CD14-positive monocyte (primary cell): Measurements from ENCODE around the gene NSD1. TPM values are rescaled to one million over a fixed set of nuclear protein-coding genes. Genes with fewer than 3 reads are reported as not detected.

Experiments
- DNase-seq, 3 donors: peaks; one replicate each; pipeline ENCODE4 v3.0.0-alpha.2; 2011 to 2022
- H2AFZ ChIP-seq: 2 replicates; pipeline ENCODE4 v1.6.0; 2012; ENCODE audit warnings: mild to moderate bottlenecking, low read depth, low read length, inconsistent platforms; ENCODE audit not compliant: insufficient read depth, poor library complexity, severe bottlenecking
- H3K27ac ChIP-seq, 2 donors: 1 replicate in 1 of 2; 2 replicates in 1 of 2; pipeline ENCODE4 v1.5.1; 2012 to 2013; ENCODE audit warnings: low read length in 2 of 2, control low read depth in 1 of 2, inconsistent platforms in 1 of 2, low read depth in 1 of 2, mild to moderate bottlenecking in 1 of 2
- H3K27me3 ChIP-seq, 2 donors: one replicate each; pipeline versions ENCODE4 v1.6.0 to v1.6.1; 2011 to 2013; ENCODE audit warnings: low read length in 2 of 2; ENCODE audit not compliant: control insufficient read depth in 2 of 2, insufficient read depth in 2 of 2
- H3K36me3 ChIP-seq, 2 donors: replicated peaks in 1 of 2; 1 replicate in 1 of 2; 2 replicates in 1 of 2; pipeline versions ENCODE4 v1.5.1 to v1.6.1; 2012 to 2013; ENCODE audit warnings: low read length in 2 of 2, control low read depth in 1 of 2, inconsistent platforms in 1 of 2, mild to moderate bottlenecking in 1 of 2; ENCODE audit not compliant: insufficient read depth in 2 of 2, control insufficient read depth in 1 of 2
- H3K4me1 ChIP-seq, 2 donors: 1 replicate in 1 of 2; 2 replicates in 1 of 2; pipeline versions ENCODE4 v1.5.1 to v1.6.1; 2012 to 2013; ENCODE audit warnings: low read length in 2 of 2, control low read depth in 1 of 2, inconsistent platforms in 1 of 2, mild to moderate bottlenecking in 1 of 2, moderate library complexity in 1 of 2; ENCODE audit not compliant: insufficient read depth in 2 of 2, control insufficient read depth in 1 of 2
- H3K4me2 ChIP-seq: replicated peaks from 2 replicates; pipeline ENCODE3; 2012; ENCODE audit warnings: low read length, moderate library complexity, mild to moderate bottlenecking; ENCODE audit not compliant: poor library complexity, severe bottlenecking; ENCODE audit errors: extremely low read depth
- H3K4me3 ChIP-seq, 3 experiments: fragments of 200-600 bp in 1 of 3; sonication (generic) in 1 of 3; replicated peaks in 1 of 3; 1 replicate in 2 of 3; 2 replicates in 1 of 3; pipeline ENCODE4 v1.5.1; 2011 to 2013; ENCODE audit warnings: low read length in 3 of 3, mild to moderate bottlenecking in 3 of 3, control low read depth in 2 of 3, low read depth in 2 of 3, inconsistent platforms in 1 of 3, moderate library complexity in 1 of 3
- H3K79me2 ChIP-seq: 2 replicates; pipeline ENCODE4 v1.6.0; 2012; ENCODE audit warnings: mild to moderate bottlenecking, control low read depth, inconsistent platforms, low read length, moderate library complexity; ENCODE audit not compliant: insufficient read depth
- H3K9ac ChIP-seq: 2 replicates; pipeline ENCODE4 v1.6.0; 2017; ENCODE audit warnings: low read length, mild to moderate bottlenecking; ENCODE audit not compliant: insufficient read depth, poor library complexity, severe bottlenecking
- H3K9me3 ChIP-seq, 2 donors: replicated peaks in 1 of 2; 1 replicate in 1 of 2; 2 replicates in 1 of 2; pipeline versions ENCODE4 v1.5.1 to v1.6.1; 2012 to 2013; ENCODE audit warnings: low read length in 2 of 2, control low read depth in 1 of 2; ENCODE audit not compliant: control insufficient read depth in 1 of 2, insufficient read depth in 1 of 2
- H4K20me1 ChIP-seq: 2 replicates; pipeline ENCODE4 v1.6.0; 2012; ENCODE audit warnings: mild to moderate bottlenecking, low read length, control low read depth, moderate library complexity; ENCODE audit not compliant: insufficient read depth
- H3K27ac Mint-ChIP-seq, 7 donors: one replicate each; pipeline ENCODE4 v1.8.0; 2020; ENCODE audit warnings: mild to moderate bottlenecking in 7 of 7, mixed read lengths in 7 of 7, moderate library complexity in 6 of 7, inconsistent platforms in 2 of 7
- H3K27me3 Mint-ChIP-seq, 3 donors: one replicate each; pipeline ENCODE4 v1.8.0; 2021 to 2022; ENCODE audit warnings: low read depth in 3 of 3, mild to moderate bottlenecking in 3 of 3, mixed read lengths in 3 of 3, moderate library complexity in 3 of 3, inconsistent platforms in 1 of 3
- H3K36me3 Mint-ChIP-seq, 2 donors: one replicate each; pipeline ENCODE4 v1.8.0; 2020; ENCODE audit warnings: mixed read lengths in 2 of 2, inconsistent platforms in 1 of 2, mild to moderate bottlenecking in 1 of 2
- H3K4me1 Mint-ChIP-seq: one replicate; pipeline ENCODE4 v1.8.0; 2020; ENCODE audit warnings: mild to moderate bottlenecking, mixed read lengths
- H3K4me3 Mint-ChIP-seq, 2 donors: one replicate each; pipeline ENCODE4 v1.8.0; 2020; ENCODE audit warnings: mild to moderate bottlenecking in 2 of 2, mixed read lengths in 2 of 2, moderate library complexity in 1 of 2
- H3K9me3 Mint-ChIP-seq, 7 donors: one replicate each; pipeline ENCODE4 v1.8.0; 2020 to 2022; ENCODE audit warnings: mixed read lengths in 7 of 7, mild to moderate bottlenecking in 6 of 7, moderate library complexity in 6 of 7, inconsistent platforms in 2 of 7
- CTCF ChIP-seq: fragments of 200-600 bp; IDR thresholded peaks from one replicate; pipeline ENCODE4 v1.8.0; 2022; ENCODE audit warnings: antibody characterized with exemption, mild to moderate bottlenecking
- WGBS: methylation state at CpG from one replicate; pipeline ENCODE4 v1.1.5; 2013; ENCODE audit warnings: missing lambda C conversion rate; ENCODE audit not compliant: insufficient coverage; 5-methylcytosine and 5-hydroxymethylcytosine counted together
- intact Hi-C, 2 donors: fragments of 100-400 bp; cut with micrococcal nuclease; formaldehyde crosslinking; loops; one replicate each; pipeline versions ENCODE4 v1.15.0 to v1.15.1; 2023
- polyA plus RNA-seq, 3 donors: library from polyadenylated mRNA; depleted of rRNA in 1 of 3; unstranded in 2 of 3; stranded (reverse) in 1 of 3; fragments of 300-500 nt in 2 of 3; fragments of >200 nt in 1 of 3; fragmentation: Illumina TruSeq in 2 of 3; gene quantifications; 1 replicate in 2 of 3; 2 replicates in 1 of 3; pipeline ENCODE4 v1.2.3, GENCODE V29; 2012 to 2021

Gene NSD1
- polyA plus RNA-seq, 3 donors: 12.6 to 31.9 (median 19.0) TPM

DNA sequence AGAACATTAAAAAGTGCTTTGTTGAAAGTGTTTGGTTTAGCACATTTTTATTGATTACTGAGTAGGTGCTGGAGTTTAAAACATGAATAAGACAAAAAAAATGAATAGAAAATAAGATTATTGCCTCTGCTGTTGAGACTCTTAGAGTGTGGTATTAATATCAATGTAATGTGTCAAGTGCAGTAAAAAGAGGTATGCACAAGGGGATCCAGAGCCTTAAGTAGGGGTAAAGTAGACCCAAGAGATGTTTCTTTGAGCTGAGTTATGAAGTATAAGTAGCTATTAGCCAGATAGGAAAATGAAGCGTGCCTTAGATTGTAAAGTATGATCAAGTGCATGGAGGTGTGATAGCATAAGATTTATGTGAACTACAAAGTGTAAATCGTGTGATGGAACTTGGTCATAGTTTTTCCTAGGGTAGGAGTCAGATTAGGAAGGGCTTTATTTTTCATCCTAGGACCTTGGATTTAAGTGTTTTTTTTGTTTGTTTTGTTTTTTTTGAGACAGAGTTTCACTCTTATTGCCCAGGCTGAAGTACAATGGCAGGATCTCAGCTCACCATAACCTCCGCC is 45.2 kb downstream of the NSD1 start:
- peaks cover 89% of the 10 kb centered on the region for H4K20me1 ChIP-seq
- no peak for TF ChIP-seq CTCF
- no peak overlapping the region for H3K27ac ChIP-seq
- 95% methylated on average over 2 of the region's 3 CpGs for WGBS
- H3K36me3 ChIP-seq: peaks cover 15 to 36% of the 10 kb centered on the region in 2 donors
- no peak overlapping the region for H3K9ac ChIP-seq
- no peaks in the 10 kb centered on the region for H3K9me3 ChIP-seq
- no peak overlapping the region for H3K4me3 ChIP-seq
- no peak for DNase-seq
- Mint-ChIP-seq H3K4me3 (no peak overlapping the region), H3K27me3 (peaks cover 0 to 2% (median 1%) of the 10 kb centered on the region in 3 donors), H3K27ac (peak overlapping the region in 3 of 7 donors; percentile 65 to 73 (median 70)), H3K36me3 (peaks cover 18 to 44% of the 10 kb centered on the region in 2 donors), H3K4me1 (peaks cover 7% of the 10 kb centered on the region), H3K9me3 (no peaks in the 10 kb centered on the region)
- intact Hi-C loops: no loop called here
- H3K27me3 ChIP-seq: no peaks in the 10 kb centered on the region
- peaks cover 0 to 12% of the 10 kb centered on the region in 2 donors for H3K4me1 ChIP-seq
- H3K4me2 ChIP-seq: no peak overlapping the region
- H2AFZ ChIP-seq: no peak overlapping the region
- peaks cover 97% of the 10 kb centered on the region for H3K79me2 ChIP-seq

DNA sequence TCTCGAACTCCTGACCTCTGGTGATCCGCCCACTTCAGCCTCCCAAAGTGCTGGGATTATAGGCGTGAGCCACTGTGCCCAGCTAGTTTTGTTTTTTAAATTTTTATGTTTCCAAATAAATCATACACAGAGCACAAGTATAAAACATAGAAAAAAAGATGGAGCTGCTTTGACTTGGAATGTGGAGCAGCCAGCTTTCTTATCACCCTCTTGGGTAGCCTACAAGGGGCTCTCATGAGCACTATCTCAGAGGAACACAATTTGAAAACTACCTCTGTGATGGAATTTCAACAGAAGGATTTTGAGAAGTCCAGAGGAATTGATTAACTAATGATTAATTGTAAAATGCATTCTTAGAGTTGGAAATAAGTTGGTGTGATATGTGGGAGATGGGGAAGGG is 45.9 kb downstream of the NSD1 start:
- Histone ChIP-seq H3K9ac (no peak overlapping the region), H3K4me3 (no peak overlapping the region), H3K27me3 (no peaks in the 10 kb centered on the region), H3K4me1 (peaks cover 0 to 18% of the 10 kb centered on the region in 2 donors), H3K9me3 (no peaks in the 10 kb centered on the region), H3K27ac (no peak overlapping the region), H3K79me2 (peaks cover 97% of the 10 kb centered on the region), H4K20me1 (peaks cover 89% of the 10 kb centered on the region), H3K4me2 (no peak overlapping the region), H2AFZ (no peak overlapping the region), H3K36me3 (peaks cover 15 to 30% of the 10 kb centered on the region in 2 donors)
- Mint-ChIP-seq H3K27me3 (peaks cover 0 to 2% (median 1%) of the 10 kb centered on the region in 3 donors), H3K27ac (peak overlapping the region in 2 of 7 donors; percentile 65 to 70), H3K4me1 (peaks cover 13% of the 10 kb centered on the region), H3K4me3 (no peak overlapping the region), H3K9me3 (no peaks in the 10 kb centered on the region), H3K36me3 (peaks cover 15 to 38% of the 10 kb centered on the region in 2 donors)
- intact Hi-C loops: no loop called here
- TF ChIP-seq CTCF: no peak
- no peak for DNase-seq
- no CpG with 5 or more reads among the region's 3 CpGs for WGBS
